Astrocyte (in vitro differentiated cells and primary cell): Measurements from ENCODE around the gene PIGQ.

ENCODE experiments used
- EZH2 ChIP-seq: IDR thresholded peaks from 2 replicates; pipeline ENCODE4 v1.6.1; 2012; ENCODE audit warnings: mild to moderate bottlenecking, low read length, inconsistent platforms; ENCODE audit not compliant: insufficient read depth
- TF ChIP-seq, protein P1 (sequence below): IDR thresholded peaks from 2 replicates; pipeline ENCODE4 v1.5.1; 2011; ENCODE audit warnings: low read depth, mild to moderate bottlenecking, inconsistent platforms, low read length, moderate library complexity; ENCODE audit not compliant: insufficient read depth

DNA sequence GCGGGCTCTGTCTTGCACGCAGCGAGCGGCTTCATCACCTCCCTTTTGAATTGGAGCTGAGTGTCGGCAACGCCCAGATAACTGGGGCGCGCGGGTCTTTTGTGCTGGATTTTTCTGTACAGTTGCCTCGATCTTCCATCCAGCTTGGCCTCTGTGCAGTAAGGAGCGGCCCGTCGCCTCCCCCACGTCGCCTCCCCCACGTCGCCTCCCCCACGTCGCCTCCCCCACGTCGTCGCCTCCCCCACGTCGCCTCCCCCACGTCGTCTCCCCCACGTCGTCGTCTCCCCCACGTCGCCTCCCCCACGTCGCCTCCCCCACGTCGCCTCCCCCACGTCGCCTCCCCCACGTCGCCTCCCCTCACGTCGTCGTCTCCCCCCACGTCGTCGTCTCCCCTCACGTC is 25.3 kb upstream of the PIGQ start:
- TF ChIP-seq, protein P1, sequence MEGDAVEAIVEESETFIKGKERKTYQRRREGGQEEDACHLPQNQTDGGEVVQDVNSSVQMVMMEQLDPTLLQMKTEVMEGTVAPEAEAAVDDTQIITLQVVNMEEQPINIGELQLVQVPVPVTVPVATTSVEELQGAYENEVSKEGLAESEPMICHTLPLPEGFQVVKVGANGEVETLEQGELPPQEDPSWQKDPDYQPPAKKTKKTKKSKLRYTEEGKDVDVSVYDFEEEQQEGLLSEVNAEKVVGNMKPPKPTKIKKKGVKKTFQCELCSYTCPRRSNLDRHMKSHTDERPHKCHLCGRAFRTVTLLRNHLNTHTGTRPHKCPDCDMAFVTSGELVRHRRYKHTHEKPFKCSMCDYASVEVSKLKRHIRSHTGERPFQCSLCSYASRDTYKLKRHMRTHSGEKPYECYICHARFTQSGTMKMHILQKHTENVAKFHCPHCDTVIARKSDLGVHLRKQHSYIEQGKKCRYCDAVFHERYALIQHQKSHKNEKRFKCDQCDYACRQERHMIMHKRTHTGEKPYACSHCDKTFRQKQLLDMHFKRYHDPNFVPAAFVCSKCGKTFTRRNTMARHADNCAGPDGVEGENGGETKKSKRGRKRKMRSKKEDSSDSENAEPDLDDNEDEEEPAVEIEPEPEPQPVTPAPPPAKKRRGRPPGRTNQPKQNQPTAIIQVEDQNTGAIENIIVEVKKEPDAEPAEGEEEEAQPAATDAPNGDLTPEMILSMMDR: no peak
- TF ChIP-seq EZH2: no peak
